HS-5 (cell line): ENCODE data around the gene PCLAF.
"Not testable (repeated sequence)": the region's sequence is repeated elsewhere in the genome, so short reads cannot be mapped to it uniquely, and the experiment has no call there.

ENCODE experiments used
- DNase-seq: peaks from one replicate; pipeline ENCODE4 v3.0.0-alpha.2; 2012; ENCODE audit warnings: low read depth

Gene PCLAF

GRCh38 chr15:64361259-64361658 is 20.0 kb downstream of the PCLAF start:
- no peak for DNase-seq

DNA sequence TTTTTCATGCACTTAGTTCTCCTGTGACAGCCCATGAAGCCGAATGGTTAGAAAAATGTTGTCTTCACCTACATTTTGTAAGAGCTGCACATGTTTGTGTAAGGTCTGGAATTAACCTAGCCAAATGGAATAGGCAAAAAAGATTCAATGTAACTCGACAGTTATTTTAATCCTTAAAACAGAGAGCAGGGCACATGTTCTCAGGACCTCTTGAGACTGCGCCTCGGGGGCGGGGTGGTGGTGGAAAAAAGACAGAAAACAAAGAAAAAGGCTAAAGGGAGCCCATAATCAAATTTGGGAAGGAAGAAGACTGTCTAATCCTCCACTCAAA is 24.6 kb downstream of the PCLAF start:
- DNase-seq, result no peak

DNA sequence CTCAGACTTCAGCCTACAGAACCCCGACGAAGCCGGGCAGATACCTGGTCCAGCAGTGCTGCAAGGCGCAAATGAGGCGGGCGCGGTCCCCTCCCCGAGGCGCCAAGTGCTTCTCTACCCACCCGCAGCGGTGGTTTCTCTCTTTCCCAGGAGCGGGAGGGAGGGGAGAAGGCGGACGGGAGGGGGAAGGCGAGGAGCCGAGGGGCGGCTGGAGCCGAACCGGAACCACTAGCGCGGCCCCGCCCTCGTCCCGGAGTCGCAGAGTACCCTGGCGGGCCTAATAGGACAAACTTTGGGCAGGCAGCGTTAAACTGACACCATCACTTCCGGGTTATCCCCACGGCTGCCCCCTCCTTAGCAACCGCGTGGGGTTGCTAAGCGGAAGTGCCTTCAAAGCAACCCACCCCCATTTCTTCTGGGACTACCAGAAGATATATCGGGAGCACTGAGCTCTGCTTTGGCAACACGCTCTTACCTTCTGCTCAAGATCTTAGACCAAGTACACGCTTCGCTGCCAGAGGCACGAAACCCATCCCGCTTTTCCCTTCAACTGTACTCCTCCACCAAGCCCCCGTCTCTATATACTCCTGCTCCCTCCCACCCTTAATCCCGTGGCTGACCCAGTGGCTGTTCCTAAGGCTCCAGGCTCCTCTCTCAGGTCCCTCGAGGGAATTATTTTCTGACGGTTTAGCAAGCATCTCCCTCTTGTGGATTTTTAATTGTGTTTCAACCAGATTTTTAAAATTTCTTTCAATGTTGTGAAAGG is 25.1 kb downstream of the PCLAF start, which contains the start of gene CSNK1G1:
Gene CSNK1G1, minus strand, starts transcription at position 230 of the 766 bp plus-strand sequence. CDS start 55,674 bp downstream, outside the sequence.
- DNase-seq, result peak; percentile 87

DNA sequence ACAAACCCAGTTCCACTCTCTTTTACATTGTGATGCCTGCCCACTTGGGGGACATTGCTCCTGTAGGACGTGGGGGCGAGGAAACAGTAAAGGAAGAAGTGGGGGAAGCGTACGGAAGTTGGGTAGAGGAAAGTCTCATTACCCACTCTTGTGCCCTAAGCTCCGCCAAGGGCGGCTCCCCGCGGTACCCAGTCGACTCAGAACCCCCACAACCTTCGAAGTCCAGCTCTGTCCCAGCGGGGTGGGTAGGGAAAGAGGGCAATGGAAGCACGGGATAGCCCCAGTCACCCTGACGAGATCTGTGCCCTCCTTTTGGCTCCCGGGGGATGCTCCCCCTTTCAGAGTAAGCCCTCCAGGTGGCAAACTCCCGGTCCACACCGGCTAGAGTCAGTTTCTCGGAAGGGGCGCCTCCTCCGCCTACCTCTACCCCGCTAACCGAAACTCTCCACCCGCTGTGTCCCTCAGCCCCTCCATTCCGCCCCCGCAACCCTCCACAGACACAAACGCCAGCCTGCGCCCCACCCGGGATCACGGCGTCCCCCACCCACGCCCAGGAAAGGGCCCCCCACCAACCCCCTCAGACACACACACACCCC is 25.8 kb downstream of the PCLAF start:
- DNase-seq, result no peak

DNA sequence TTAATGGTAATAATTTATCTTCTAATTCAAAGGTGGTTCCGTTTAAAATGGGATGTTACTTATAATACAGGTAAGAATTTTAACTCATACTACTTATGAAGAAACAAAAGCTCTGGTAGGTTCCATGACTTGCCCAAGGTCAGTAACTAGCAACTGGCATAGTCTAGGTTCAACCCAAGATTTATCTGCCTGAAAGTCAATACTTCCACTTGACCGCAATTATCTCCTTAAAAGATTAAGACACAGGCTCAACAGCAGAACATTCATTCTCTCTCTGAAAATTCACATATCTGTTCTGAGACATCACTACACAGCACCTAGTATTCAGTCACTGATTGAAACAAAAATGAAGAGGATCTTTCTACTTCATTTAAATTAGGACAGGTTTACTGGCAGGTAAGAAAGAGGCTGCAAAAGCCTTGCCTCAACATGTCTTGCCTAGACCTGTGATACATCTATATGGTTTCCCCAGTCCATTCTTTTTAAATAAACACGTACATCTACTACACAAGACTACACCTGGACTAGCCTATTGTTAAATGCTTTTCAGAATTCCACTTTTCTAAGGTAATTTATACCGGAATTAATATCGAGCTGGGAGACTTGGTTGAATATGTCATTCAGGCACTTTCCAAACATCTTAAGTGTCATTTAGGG is 26.4 kb downstream of the PCLAF start:
- no peak for DNase-seq

- no peak for DNase-seq
Measured at GRCh38 chr15:64351265-64351664, 30.0 kb downstream of the PCLAF start.

GRCh38 chr15:64349375-64349774 is 31.9 kb downstream of the PCLAF start:
- DNase-seq, result no peak

GRCh38 chr15:64348455-64348854 is 32.8 kb downstream of the PCLAF start:
- DNase-seq, result no peak

- not testable (repeated sequence) for DNase-seq
Measured at GRCh38 chr15:64346242-64346641, 35.0 kb downstream of the PCLAF start.

DNA sequence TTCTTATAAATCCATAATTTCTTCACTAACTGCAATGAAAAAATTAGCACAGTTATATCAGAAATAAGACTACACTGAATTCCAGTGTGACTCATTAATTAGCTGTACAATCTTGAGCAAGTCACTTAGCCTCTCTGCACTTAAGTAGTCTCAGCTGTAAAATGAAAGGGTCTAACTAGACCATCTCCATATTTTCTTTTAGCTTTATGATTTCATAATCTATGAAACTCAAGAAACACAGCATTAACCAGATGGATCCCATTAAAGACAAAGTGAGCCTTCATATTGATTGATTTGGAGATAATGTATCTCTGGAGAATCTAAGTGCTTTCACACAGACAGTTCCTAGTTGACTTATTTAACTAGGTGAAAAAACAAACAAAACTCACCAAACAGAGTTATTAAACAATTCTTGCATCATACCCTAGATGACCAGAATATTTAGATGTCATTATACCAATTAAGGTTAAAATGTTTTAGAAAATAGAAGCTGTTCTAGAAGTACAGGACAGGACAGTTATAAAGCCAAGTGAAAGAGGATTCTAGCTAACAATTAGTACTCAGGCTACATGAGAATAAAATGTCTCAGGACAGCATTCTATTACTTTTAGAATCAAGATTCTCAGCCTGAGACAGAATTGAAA is 36.5 kb downstream of the PCLAF start:
- DNase-seq, result no peak

- DNase-seq, result no peak
Measured at GRCh38 chr15:64343841-64344240, 37.4 kb downstream of the PCLAF start.

GRCh38 chr15:64343222-64343621 is 38.0 kb downstream of the PCLAF start:
- no peak for DNase-seq

DNA sequence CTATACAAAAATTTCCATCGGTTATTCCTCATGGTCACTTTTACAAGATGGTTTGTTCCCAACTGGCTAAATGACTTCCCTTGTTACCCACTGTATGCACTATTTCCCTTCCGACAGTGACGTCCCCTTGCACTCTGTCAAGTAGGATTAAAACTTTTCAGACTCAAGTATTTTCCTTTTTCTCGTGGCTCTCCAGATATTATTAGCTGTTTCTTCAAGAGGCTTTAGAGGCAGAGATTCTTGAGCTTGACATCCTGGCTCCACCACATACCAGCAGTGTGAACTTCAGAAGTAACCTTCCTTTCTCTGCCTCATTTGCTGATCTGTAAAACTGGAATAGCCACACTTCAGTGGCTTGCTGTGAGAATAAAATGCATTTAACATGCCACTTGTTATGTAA is 39.3 kb downstream of the PCLAF start:
- no peak for DNase-seq

- DNase-seq, result no peak
Measured at GRCh38 chr15:64340355-64340754, 40.9 kb downstream of the PCLAF start.

DNA sequence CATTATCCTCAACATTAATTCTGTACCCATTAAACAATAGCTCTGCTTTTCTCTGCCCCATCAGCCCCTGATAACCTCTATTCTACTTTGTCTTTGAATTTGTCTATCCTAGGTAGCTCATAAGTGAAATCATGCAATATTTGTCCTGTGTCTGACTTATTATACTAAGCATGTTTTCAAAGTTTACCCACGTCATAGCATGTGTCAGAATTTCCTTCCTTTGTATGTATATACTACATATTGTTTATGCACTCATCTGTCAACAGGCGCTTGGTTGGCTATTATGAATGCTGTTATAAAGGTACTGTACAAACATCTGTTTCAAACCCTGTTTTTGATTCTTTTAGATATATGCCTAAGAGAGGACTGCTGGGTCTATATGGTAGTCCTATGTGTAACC is 43.5 kb downstream of the PCLAF start:
- DNase-seq, result no peak

DNA sequence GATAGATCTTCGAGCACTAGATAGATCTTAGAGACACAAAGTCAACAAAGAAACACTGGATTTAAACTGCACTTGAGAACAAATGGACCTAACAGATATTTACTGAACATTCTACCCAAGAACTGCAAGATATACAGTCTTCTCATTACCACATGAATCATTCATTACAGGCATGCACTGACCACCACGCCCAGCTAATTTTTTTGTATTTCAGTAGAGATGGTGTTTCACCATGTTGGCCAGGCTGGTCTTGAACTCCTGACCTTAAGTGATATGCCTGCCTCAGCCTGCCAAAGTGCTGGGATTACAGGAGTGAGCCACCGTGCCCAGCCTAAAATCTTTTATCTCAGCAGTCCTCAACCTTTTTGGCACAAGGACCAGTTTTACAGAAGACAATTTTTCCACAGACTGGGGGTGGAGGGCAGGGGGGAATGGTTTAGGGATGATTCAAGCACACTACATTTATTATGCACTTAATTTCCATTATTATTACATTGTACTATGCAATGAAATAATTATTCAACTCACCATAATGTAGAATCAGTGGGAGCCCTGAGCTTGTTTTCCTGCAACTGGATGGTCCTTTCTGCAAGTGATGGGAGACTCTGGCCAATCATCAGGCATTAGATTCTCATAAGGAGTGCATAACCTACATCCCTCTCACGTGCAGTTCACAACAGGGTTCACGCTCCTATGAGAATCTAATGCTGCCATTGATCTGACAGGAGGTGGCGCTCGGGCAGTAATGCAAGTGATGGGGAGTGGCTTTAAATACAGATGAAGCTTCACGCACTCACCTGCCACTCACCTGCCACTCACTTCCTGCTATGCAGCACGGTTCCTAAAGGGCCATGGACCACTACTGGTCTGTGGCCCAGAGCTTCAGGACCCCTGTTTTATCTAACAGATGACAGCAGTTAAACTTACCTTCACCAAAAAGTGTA is 47.0 kb downstream of the PCLAF start:
- no peak for DNase-seq

DNA sequence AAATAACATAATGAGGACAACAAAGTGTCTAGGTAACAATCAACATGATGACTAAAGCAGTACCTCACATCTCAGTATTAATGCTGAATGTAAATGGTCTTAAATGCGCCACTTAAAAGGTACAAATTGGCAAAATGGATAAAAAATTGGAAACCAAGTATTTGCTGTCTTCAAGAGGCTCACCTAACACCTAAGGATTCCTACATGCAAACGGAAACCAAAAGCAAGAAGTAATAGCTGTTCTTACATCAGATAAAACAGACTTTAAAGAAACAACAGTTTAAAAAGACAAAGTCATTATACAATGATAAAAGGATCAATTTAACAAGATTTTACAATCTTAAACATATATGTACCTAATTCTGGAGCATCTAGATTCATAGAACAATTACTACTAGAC is 47.7 kb downstream of the PCLAF start:
- DNase-seq, result no peak

DNA sequence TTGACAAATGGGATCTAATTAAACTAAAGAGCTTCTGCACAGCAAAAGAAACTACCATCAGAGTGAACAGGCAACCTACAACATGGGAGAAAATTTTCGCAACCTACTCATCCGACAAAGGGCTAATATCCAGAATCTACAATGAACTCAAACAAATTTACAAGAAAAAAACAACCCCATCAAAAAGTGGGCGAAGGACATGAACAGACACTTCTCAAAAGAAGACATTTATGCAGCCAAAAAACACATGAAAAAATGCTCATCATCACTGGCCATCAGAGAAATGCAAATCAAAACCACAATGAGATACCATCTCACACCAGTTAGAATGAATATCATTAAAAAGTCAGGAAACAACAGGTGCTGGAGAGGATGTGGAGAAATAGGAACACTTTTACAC is 49.6 kb downstream of the PCLAF start:
- not testable (repeated sequence) for DNase-seq

DNA sequence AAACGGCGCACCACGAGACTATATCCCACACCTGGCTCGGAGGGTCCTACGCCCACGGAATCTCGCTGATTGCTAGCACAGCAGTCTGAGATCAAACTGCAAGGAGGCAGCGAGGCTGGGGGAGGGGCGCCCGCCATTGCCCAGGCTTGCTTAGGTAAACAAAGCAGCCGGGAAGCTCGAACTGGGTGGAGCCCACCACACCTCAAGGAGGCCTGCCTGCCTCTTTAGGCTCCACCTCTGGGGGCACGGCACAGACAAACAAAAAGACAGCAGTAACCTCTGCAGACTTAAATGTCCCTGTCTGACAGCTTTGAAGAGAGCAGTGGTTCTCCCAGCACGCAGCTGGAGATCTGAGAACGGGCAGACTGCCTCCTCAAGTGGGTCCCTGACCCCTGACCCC is 54.3 kb downstream of the PCLAF start:
- not testable (repeated sequence) for DNase-seq

GRCh38 chr15:64326458-64326857 is 54.8 kb downstream of the PCLAF start:
- DNase-seq, result not testable (repeated sequence)

- no peak for DNase-seq
Measured at GRCh38 chr15:64324165-64324877, 56.9 kb downstream of the PCLAF start.
